Stimulated activated CD4-positive, alpha-beta T cell treated with anti-CD3 and anti-CD28 coated beads, Interleukin-1b, Interleukin-23, amount 100 ng/mL, for 4 hours (primary cell): ENCODE data around the gene ZSWIM4.

ENCODE experiments used
- DNase-seq, 2 donors: peaks; one replicate each; pipeline ENCODE4 v3.0.0-alpha.2; 2020; ENCODE audit warnings: low read depth in 2 of 2

ZSWIM4 gene

DNA sequence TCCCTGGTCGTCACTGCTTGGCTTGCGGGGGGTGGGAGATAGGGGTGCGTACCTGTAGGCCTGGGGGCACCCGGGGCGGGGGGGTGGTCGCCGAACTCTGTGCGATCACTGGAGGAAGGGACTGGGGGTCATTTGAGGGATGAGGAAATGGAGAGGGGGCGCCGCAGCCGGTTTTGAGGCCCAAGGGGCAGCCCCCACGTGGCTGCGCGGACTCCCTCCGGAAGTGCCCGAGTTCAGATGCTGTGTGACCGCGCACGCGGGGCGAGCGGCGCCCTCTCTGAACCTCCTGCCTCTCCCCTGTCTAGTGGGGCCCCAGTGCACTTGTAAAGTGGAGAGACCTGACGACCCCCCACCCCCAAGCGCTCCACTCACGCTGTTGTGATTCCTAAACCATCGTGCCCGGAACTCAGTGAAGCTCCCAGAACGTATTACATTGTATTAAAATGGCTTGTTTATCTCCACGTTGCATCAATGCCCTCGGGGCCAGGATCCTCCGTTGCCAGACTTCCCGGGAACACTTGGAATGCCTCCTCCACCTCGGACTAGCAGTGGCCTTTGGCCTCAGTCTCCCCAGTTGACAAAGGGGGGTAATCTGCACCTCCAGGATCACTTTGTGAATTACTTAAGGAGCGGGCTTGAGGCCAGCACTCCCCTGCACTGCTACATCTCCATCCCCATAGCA is 78.7 kb downstream of the ZSWIM4 start:
- DNase-seq, result no peak

DNA sequence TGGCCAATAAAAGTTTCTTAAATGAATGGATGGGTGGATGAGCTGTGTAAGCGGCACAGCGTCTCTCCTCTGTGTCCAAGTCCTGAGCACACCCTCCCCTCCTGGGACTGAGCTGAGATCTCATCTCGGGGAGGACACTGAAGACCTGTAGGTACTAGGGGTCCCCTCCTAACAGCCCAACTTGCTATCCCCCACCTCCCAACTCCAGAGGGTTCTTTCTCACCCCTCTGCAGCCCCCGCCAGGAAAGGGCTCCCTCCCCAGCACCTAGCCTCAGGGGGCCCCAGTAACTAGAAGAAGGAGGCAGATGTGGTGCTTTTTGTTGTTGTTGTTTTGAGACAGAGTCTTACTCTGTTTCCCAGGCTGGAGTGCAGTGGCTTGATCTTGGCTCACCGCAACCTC is 80.6 kb downstream of the ZSWIM4 start:
- DNase-seq, result no peak

DNA sequence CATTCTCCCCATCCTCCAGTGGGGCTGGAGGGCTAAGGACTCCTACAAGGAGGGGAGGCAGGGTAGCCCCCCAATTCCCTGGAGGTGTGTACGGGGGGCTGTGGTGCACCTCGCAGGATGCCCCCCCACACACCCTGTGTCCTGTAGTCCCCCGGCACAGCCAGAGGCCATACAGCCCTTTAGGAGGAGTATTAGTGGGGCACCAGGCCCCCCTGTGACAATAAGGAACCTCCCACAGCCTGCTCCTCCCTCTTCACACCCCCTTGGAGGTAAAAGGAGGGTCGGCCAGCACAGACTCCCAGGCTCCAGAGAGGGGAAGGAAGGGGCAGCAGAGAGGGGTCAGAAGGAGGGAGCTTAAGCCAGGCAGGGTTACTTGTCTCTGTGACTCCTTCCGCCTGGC is 81.6 kb downstream of the ZSWIM4 start, which contains the start of gene NANOS3:
TSS of gene NANOS3 (plus strand) at position 301 of the 400 bp plus-strand sequence. CDS start 115 bp downstream, outside the sequence.
- DNase-seq, result no peak

DNA sequence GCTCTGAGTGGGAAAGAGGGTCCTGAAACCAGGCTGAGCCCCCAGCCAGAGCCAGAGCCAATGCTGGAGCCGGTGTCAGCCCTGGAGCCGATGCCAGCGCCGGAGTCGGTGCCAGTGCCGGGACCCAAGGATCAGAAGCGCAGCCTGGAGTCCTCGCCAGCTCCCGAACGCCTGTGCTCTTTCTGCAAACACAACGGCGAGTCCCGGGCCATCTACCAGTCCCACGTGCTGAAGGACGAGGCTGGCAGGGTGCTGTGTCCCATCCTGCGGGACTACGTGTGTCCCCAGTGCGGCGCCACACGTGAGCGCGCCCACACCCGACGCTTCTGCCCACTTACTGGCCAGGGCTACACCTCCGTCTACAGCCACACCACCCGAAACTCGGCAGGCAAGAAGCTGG is 82.1 kb downstream of the ZSWIM4 start:
- DNase-seq, result no peak

DNA sequence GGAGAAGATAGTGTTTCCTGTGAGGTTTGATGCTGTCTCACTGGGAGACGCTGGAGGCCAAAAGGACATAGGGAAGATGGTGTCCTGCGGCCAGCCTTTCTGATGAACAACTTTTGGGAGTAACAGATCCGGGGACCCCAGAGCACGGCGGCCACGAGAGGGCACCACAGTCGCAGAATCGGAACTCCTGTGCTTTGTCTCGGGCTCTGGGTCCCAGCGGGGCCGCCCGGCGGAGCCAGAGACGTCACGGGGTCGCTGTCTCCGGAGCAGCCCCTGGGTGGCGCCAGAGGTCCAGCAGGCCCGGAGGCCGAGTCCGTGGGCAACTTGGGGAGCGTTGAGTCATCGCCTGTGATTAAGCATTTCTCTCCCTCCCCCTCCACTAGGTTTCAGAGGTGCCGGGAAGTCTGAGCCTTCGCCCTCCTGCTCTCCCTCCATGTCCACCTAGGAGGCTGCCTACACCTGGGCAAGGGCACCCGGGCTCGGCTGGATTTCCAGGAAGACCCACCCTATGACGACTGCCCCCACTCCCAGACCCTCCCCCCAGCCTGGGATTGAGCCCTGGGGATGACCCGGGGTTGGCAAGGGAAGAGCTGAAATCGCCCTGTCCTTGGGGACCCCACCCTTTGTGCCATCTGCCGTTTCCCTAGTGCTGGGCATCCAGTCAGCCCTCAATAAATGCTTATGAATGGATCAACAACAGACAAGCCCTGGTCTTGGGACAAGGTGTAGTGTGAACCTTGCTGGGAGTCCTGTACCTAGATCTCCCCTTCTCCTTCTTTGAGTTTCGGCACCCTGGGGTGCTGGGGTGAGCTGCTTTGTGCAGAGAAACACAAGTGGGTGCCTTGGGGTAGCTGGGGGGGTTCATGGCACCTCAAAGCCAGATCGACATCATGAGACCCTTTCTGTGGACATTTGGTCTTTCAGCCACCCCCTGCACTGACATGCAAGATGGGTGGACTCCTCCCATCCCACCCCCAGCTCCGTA is 85.1 kb downstream of the ZSWIM4 start:
- peak; percentile 99 for DNase-seq

DNA sequence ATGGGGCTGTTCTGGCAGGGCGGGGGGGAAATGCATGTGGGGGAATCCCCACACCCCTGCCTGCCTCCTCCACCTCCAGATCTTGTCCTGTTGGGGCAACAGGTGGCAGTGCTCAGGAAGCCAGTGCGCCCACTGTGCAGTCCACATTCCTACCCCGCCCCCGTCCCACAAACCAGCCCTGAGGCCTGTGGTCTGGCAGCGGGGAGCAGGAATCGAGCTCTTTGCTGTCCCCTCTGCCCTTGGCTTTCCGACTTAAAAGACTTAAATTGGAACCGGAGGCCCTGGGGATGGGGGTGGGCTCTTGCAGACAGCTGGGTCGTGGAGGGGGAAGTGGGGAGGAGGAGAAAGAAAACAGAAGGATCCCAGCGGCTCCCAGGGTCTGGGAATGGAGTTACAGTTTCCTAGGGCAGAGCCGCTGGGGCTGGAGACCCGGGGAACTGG is 86.0 kb downstream of the ZSWIM4 start:
- no peak for DNase-seq
